GM23248 (cell line): ENCODE data around the gene KRTAP10-11. TPM values are rescaled to one million over a fixed set of nuclear protein-coding genes. Genes with fewer than 3 reads are reported as not detected.

Experiments used
- DNase-seq: peaks from one replicate; pipeline ENCODE4 v3.0.0-alpha.2; 2015
- H2AFZ ChIP-seq: fragments of 200-600 bp; sonication (generic); 2 replicates; pipeline ENCODE4 v1.6.1; 2016; ENCODE audit warnings: antibody characterized with exemption
- H3F3A ChIP-seq: fragments of 200-600 bp; sonication (generic); 2 replicates; pipeline ENCODE4 v1.6.1; 2016; ENCODE audit warnings: mild to moderate bottlenecking, antibody characterized with exemption, mixed run types; ENCODE audit not compliant: insufficient read depth
- H3K27ac ChIP-seq: fragments of 200-600 bp; sonication (generic); 2 replicates; pipeline ENCODE4 v1.5.1; 2016; ENCODE audit warnings: mild to moderate bottlenecking
- H3K27me3 ChIP-seq: fragments of 200-600 bp; sonication (generic); replicated peaks from 2 replicates; pipeline ENCODE4 v1.6.1; 2016; ENCODE audit warnings: mild to moderate bottlenecking; ENCODE audit not compliant: insufficient read depth
- H3K36me3 ChIP-seq: fragments of 200-600 bp; sonication (generic); 2 replicates; pipeline ENCODE4 v1.6.1; 2016; ENCODE audit warnings: low read depth, mild to moderate bottlenecking
- H3K4me1 ChIP-seq: fragments of 200-600 bp; sonication (generic); 2 replicates; pipeline ENCODE4 v1.6.1; 2016; ENCODE audit warnings: mild to moderate bottlenecking; ENCODE audit not compliant: insufficient read depth
- H3K4me2 ChIP-seq: fragments of 200-600 bp; sonication (generic); one replicate; pipeline ENCODE4 v1.6.1; 2016; ENCODE audit warnings: mild to moderate bottlenecking; ENCODE audit not compliant: unreplicated experiment
- H3K4me3 ChIP-seq: fragments of 200-600 bp; sonication (generic); 2 replicates; pipeline ENCODE4 v1.5.1; 2016; ENCODE audit warnings: mild to moderate bottlenecking
- H3K79me2 ChIP-seq: fragments of 200-600 bp; sonication (generic); 2 replicates; pipeline ENCODE4 v1.6.1; 2016; ENCODE audit warnings: mild to moderate bottlenecking; ENCODE audit not compliant: insufficient read depth
- H3K9ac ChIP-seq: fragments of 200-600 bp; sonication (generic); 2 replicates; pipeline ENCODE4 v1.6.1; 2016; ENCODE audit warnings: mild to moderate bottlenecking
- H3K9me2 ChIP-seq: fragments of 200-600 bp; sonication (generic); 2 replicates; pipeline ENCODE4 v1.6.1; 2016; ENCODE audit warnings: mixed run types, mild to moderate bottlenecking, moderate library complexity; ENCODE audit not compliant: insufficient read depth
- H3K9me3 ChIP-seq: fragments of 200-600 bp; sonication (generic); one replicate; pipeline ENCODE4 v1.6.1; 2017; ENCODE audit warnings: low read depth
- H4K20me1 ChIP-seq: fragments of 200-600 bp; sonication (generic); 2 replicates; pipeline ENCODE4 v1.6.0; 2016; ENCODE audit not compliant: insufficient read depth
- EZH2 ChIP-seq: fragments of 200-600 bp; sonication (generic); IDR thresholded peaks from 2 replicates; pipeline ENCODE4 v1.6.1; 2018; ENCODE audit warnings: antibody characterized with exemption, mild to moderate bottlenecking; ENCODE audit not compliant: insufficient read depth, poor library complexity, severe bottlenecking
- EZH2phosphoT487 ChIP-seq: fragments of 200-600 bp; sonication (generic); IDR thresholded peaks from 2 replicates; pipeline ENCODE4 v1.6.1; 2018; ENCODE audit warnings: antibody characterized with exemption, moderate library complexity, mild to moderate bottlenecking, low read depth; ENCODE audit not compliant: insufficient read depth
- WGBS, 2 experiments: methylation state at CpG; one replicate each; pipeline ENCODE4 v1.1.6; 2015 to 2017; ENCODE audit warnings: low lambda C conversion rate in 2 of 2, low coverage in 1 of 2; ENCODE audit errors: missing lambda C conversion rate in 2 of 2; 5-methylcytosine and 5-hydroxymethylcytosine counted together
- in situ Hi-C: fragments of 300-500 bp; cut with MboI; formaldehyde crosslinking; loops from 2 replicates; pipeline ENCODE4 v1.15.0; 2020
- polyA plus RNA-seq: library from polyadenylated mRNA; unstranded; fragments of >200 nt; fragmentation: Nextera tagmentation; extraction: Ambion mirVana; gene quantifications from 2 replicates; pipeline ENCODE4 v1.2.1, GENCODE V29; 2016
- total RNA-seq: library from RNA; depleted of rRNA; stranded (reverse); fragments of >200 nt; shearing (Covaris generic); gene quantifications from 2 replicates; pipeline ENCODE4 v1.2.3, GENCODE V29; 2014

The KRTAP10-11 gene
- total and polyA plus RNA-seq, 2 experiments from 2014 or later: not detected

- Histone ChIP-seq H3K36me3 (no peaks in the 10 kb centered on the region), H3K9me2 (no peaks in the 10 kb centered on the region), H3K27ac (no peak overlapping the region), H3K27me3 (peaks cover 14% of the 10 kb centered on the region), H3F3A (no peaks in the 10 kb centered on the region), H3K4me3 (no peak overlapping the region), H3K4me2 (no peak overlapping the region), H3K9ac (no peak overlapping the region), H3K79me2 (no peaks in the 10 kb centered on the region), H4K20me1 (no peaks in the 10 kb centered on the region), H3K9me3 (no peaks in the 10 kb centered on the region), H3K4me1 (no peaks in the 10 kb centered on the region), H2AFZ (no peak overlapping the region)
- in situ Hi-C loops: no loop called here
- TF ChIP-seq EZH2phosphoT487: no peak
- DNase-seq: no peak
- 51% methylated on average over 33 of the region's 33 CpGs for WGBS, 2 experiments
Measured at GRCh38 chr21:44648557-44649311, 2.5 kb downstream of the KRTAP10-11 start.

DNA sequence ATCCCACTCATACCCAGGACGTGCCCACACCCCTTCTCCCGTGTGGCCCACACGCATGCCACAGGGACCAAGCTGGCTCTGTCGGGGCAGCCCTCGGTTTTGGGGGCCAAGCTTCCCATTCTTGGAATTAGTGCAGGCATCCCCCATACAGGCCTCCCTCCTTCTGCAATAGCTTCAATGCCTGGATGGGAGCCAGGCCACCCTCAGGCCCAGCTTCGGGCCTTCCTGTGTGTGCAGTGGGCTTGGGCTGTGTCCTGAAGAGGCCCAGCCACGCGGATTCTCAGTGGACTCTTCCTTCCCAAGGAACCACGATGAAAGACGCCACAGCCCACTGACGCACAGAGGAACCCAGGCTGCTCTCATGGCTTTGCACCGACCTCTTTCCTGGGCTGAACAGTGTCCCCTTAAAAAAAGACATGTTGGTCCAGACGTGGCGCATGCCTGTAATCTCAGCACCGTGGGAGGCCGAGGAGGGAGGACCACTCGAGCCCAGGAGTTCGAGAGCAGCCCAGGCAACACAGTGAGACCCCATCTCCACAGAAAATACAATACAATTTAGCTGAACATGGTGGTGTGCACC, 3.4 kb downstream of the KRTAP10-11 start:
- Histone ChIP-seq H3K4me3 (no peak overlapping the region), H3K9me2 (no peaks in the 10 kb centered on the region), H3K27ac (no peak overlapping the region), H3F3A (no peaks in the 10 kb centered on the region), H4K20me1 (no peaks in the 10 kb centered on the region), H3K9me3 (no peaks in the 10 kb centered on the region), H3K4me2 (no peak overlapping the region), H3K4me1 (no peaks in the 10 kb centered on the region), H3K27me3 (peaks cover 14% of the 10 kb centered on the region), H2AFZ (no peak overlapping the region), H3K36me3 (no peaks in the 10 kb centered on the region), H3K9ac (no peak overlapping the region), H3K79me2 (no peaks in the 10 kb centered on the region)
- 48 to 51% methylated on average over 18 of the region's 18 CpGs for WGBS, 2 experiments
- no peak for DNase-seq
- no peak for TF ChIP-seq EZH2phosphoT487
- no peak for TF ChIP-seq EZH2
- in situ Hi-C loops: no loop called here

DNA sequence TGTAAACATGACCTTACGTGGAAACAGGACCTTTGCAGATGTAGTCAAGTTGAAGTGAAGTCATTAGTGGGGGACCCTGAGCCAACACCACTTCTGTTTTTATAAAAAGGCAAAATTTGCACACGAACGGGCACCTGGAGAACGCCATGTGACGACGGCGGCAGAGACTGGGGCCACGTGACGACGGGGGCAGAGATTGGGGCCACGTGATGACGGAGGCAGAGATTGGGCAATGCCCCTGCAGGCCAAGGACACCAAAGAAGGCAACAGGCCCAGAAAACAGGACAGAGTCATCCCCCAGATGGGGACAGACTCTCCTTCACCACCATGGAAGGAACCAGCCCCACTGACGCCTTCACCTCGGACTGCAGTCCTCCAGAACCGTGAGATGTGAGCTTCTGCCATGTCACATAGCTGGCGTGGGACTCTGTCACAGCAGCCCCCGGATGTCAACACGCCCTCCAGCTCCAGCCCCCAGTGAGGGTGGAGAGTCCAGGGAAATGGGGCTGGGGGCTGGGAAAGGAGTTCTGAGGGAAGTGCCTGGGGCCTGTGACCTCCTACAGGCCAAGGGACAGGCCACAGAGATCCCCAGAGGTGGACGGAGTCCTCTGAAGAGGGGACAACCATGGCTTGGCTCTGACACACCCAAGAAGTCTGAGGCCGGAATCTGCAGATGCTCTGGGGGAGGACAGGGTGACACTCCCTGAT, 4.2 kb downstream of the KRTAP10-11 start:
- Histone ChIP-seq H3K27ac (no peak overlapping the region), H3K4me3 (no peak overlapping the region), H3K27me3 (peaks cover 14% of the 10 kb centered on the region), H3F3A (no peaks in the 10 kb centered on the region), H3K36me3 (no peaks in the 10 kb centered on the region), H2AFZ (no peak overlapping the region), H3K9me2 (no peaks in the 10 kb centered on the region), H3K79me2 (no peaks in the 10 kb centered on the region), H3K9ac (no peak overlapping the region), H3K4me2 (no peak overlapping the region), H4K20me1 (no peaks in the 10 kb centered on the region), H3K9me3 (no peaks in the 10 kb centered on the region), H3K4me1 (no peaks in the 10 kb centered on the region)
- no peak for TF ChIP-seq EZH2
- no peak for TF ChIP-seq EZH2phosphoT487
- no peak for DNase-seq
- in situ Hi-C loops: no loop called here
- 57 to 63% methylated on average over 20 of the region's 20 CpGs for WGBS, 2 experiments

GRCh38 chr21:44650973-44651675, 4.9 kb downstream of the KRTAP10-11 start:
- in situ Hi-C loops: no loop called here

More at GRCh38 chr21:44650973-44651675, 4.9 kb downstream of the KRTAP10-11 start:
- DNase-seq: no peak
- Histone ChIP-seq H3K27ac (no peak overlapping the region), H3K4me2 (no peak overlapping the region), H3K4me1 (no peaks in the 10 kb centered on the region), H3K27me3 (peaks cover 14% of the 10 kb centered on the region), H3K4me3 (no peak overlapping the region), H3K79me2 (no peaks in the 10 kb centered on the region), H3K9me3 (no peaks in the 10 kb centered on the region), H3K9ac (no peak overlapping the region), H2AFZ (no peak overlapping the region), H3K36me3 (no peaks in the 10 kb centered on the region), H3K9me2 (no peaks in the 10 kb centered on the region), H3F3A (no peaks in the 10 kb centered on the region), H4K20me1 (no peaks in the 10 kb centered on the region)
- WGBS, 2 experiments: 48 to 49% methylated on average over 12 of the region's 12 CpGs
- TF ChIP-seq EZH2phosphoT487 (no peak), EZH2 (no peak)
